ENCODE results near the gene ATCAY.

ATCAY gene

GRCh38 chr19:3970313-3970807 is 89.9 kb downstream of the ATCAY start:
- DNase-seq (ENCODE audit: low spot score), result no peak

- DNase-seq (ENCODE audit: low spot score), result peak; percentile 97
Measured at GRCh38 chr19:3970808-3971598, 90.5 kb downstream of the ATCAY start, which contains the start of gene DAPK3. DAPK3 (minus strand) TSS chr19:3971099; CDS start chr19:3969735, 1,364 bp downstream.

GRCh38 chr19:3975144-3975543 is 94.7 kb downstream of the ATCAY start:
- DNase-seq (ENCODE audit: low spot score), result no peak

GRCh38 chr19:3975637-3976087 is 95.2 kb downstream of the ATCAY start:
- DNase-seq (ENCODE audit: low spot score), result no peak

- no peak for DNase-seq (ENCODE audit: low spot score)
Measured at GRCh38 chr19:3976495-3977241, 96.2 kb downstream of the ATCAY start.

Data from AG08395 (cell line).